ENCODE results near the gene BTNL3. TPM values are rescaled to one million over a fixed set of nuclear protein-coding genes. Genes with fewer than 3 reads are reported as not detected.

The BTNL3 gene
- total and polyA plus RNA-seq, 9 of the 15 experiments (the other 6 are each of a cell fraction or from before 2014, with no cell fraction given) = 0.03 to 0.44 (median 0.04) TPM; not detected in 4

DNA sequence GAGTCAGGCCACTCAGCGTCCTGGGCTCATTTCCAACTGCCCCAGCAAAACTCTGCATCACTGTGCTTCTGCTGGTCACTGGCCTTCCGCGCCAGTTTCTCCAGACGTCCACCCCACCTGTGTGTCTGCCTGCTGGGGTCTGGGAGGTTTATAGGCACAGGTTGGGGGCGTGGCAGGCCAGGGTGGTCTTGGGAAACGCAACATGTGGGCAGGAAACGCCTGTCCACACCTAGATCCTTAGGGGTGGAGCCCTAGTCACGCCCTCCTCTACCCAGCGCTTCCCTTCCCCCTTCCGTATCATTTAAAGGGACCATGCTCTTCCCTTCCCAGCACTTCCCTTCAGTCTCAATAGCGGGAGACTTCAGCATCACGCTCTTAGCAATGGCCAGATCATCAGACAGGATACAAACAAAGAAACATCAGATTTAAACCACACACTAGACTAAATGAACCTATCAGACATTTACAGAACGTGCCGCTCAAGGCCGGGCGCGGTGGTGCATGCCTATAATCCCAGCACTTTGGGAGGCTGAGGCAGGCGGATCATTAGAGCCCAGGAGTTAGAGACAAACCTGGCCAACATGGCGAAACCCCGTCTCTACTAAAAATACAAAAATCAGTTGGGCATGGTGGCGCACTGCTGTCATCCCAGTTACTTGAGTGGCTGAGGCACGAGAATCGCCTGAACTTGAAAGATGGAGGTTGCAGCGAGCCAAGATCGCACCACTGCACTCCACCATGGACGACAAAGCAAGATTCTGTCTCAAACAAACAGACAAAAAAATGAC is 39.6 kb downstream of the BTNL3 start:
- in situ Hi-C loops (cut with MboI) = no loop called here
- ATAC-seq (peak; percentile 93), FAIRE-seq (peak; percentile 98)
- TF ChIP-seq PHF20 (IDR thresholded peaks at IDR 0.05; ENCODE audit: partially characterized antibody) (no peak), ZNF778 (CRISPR knock-in tag; IDR thresholded peaks at IDR 0.05) (no peak), RBM25 (IDR thresholded peaks at IDR 0.05; ENCODE audit: low read depth, low read length, severe bottlenecking) (no peak), NR4A1 (CRISPR knock-in tag; IDR thresholded peaks at IDR 0.05) (no peak), NR4A1 (tag; IDR thresholded peaks at IDR 0.05) (no peak), CBFA2T3 (IDR thresholded peaks at IDR 0.05) (peak; percentile 40), RHOXF2B (CRISPR knock-in tag; conservative IDR thresholded peaks at IDR 0.05) (no peak), POLR2AphosphoS2 (IDR thresholded peaks at IDR 0.05; ENCODE audit: low read length) (peak; percentile 88; the same call in 1 of the 2 replicates), TAF1 (IDR thresholded peaks at IDR 0.05; ENCODE audit: control insufficient read depth, extremely low read depth, insufficient read depth, low read length, severe bottlenecking) (peak; percentile 89), HSF4 (CRISPR knock-in tag; IDR thresholded peaks at IDR 0.05; ENCODE audit: borderline replicate concordance) (no peak), ZNF586 (CRISPR knock-in tag; conservative IDR thresholded peaks at IDR 0.05) (no peak), CAMTA2 (CRISPR knock-in tag; conservative IDR thresholded peaks at IDR 0.05) (no peak), ZNF134 (CRISPR knock-in tag; conservative IDR thresholded peaks at IDR 0.05) (no peak)
- TF ChIP-seq, protein P1, sequence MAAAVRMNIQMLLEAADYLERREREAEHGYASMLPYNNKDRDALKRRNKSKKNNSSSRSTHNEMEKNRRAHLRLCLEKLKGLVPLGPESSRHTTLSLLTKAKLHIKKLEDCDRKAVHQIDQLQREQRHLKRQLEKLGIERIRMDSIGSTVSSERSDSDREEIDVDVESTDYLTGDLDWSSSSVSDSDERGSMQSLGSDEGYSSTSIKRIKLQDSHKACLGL (CRISPR knock-in tag; IDR thresholded peaks at IDR 0.05; ENCODE audit: borderline replicate concordance, poor library complexity, severe bottlenecking) = peak; percentile 4
- TF ChIP-seq, protein P2, sequence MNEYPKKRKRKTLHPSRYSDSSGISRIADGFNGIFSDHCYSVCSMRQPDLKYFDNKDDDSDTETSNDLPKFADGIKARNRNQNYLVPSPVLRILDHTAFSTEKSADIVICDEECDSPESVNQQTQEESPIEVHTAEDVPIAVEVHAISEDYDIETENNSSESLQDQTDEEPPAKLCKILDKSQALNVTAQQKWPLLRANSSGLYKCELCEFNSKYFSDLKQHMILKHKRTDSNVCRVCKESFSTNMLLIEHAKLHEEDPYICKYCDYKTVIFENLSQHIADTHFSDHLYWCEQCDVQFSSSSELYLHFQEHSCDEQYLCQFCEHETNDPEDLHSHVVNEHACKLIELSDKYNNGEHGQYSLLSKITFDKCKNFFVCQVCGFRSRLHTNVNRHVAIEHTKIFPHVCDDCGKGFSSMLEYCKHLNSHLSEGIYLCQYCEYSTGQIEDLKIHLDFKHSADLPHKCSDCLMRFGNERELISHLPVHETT (CRISPR knock-in tag; conservative IDR thresholded peaks at IDR 0.05 in 1 of 2, IDR thresholded peaks at IDR 0.05 in 1 of 2) = no peak
- TF ChIP-seq, protein P3, sequence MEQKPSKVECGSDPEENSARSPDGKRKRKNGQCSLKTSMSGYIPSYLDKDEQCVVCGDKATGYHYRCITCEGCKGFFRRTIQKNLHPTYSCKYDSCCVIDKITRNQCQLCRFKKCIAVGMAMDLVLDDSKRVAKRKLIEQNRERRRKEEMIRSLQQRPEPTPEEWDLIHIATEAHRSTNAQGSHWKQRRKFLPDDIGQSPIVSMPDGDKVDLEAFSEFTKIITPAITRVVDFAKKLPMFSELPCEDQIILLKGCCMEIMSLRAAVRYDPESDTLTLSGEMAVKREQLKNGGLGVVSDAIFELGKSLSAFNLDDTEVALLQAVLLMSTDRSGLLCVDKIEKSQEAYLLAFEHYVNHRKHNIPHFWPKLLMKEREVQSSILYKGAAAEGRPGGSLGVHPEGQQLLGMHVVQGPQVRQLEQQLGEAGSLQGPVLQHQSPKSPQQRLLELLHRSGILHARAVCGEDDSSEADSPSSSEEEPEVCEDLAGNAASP (IDR thresholded peaks at IDR 0.05) = no peak
- TF ChIP-seq, protein P4, sequence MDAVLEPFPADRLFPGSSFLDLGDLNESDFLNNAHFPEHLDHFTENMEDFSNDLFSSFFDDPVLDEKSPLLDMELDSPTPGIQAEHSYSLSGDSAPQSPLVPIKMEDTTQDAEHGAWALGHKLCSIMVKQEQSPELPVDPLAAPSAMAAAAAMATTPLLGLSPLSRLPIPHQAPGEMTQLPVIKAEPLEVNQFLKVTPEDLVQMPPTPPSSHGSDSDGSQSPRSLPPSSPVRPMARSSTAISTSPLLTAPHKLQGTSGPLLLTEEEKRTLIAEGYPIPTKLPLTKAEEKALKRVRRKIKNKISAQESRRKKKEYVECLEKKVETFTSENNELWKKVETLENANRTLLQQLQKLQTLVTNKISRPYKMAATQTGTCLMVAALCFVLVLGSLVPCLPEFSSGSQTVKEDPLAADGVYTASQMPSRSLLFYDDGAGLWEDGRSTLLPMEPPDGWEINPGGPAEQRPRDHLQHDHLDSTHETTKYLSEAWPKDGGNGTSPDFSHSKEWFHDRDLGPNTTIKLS (IDR thresholded peaks at IDR 0.05; ENCODE audit: borderline replicate concordance, low read depth) = peak; percentile 82; the same call in 1 of the 2 replicates

More for the DNA sequence above, 39.6 kb downstream of the BTNL3 start:
- 13% methylated on average over 26 of the region's 26 CpGs for WGBS (ENCODE audit: insufficient coverage, low coverage, missing lambda C conversion rate)
- peak overlapping the region; percentile 89 for H3K4me2 ChIP-seq (ENCODE audit: insufficient read depth, low read length)
- peaks cover 8 to 9% of the 10 kb centered on the region in 2 experiments; a peak in 4 of 5 replicates for H3K4me1 ChIP-seq (replicated peaks in 1 of 2; ENCODE audit: control insufficient read depth in 2 of 2, insufficient read depth in 2 of 2, low read length in 2 of 2)
- peak overlapping the region; percentile 92 for H2AFZ ChIP-seq (ENCODE audit: low read depth, low read length)
- peak; percentile 80 to 97 (median 84) for DNase-seq (ENCODE audit: extremely low read depth in 1 of 4, low spot score in 3 of 4)
- ChIA-PET POLR2A (interaction anchor here (0.6 to 1.7 kb wide), 9 partner anchors 9 to 179 kb away, joined by 3 to 10 read pairs (median 4); partner anchors contain the start of gene BTNL9), CTCF (ENCODE audit: low intra/inter-chr PET ratio) (no interaction called here)
- H3K9ac ChIP-seq (ENCODE audit: insufficient read depth in 1 of 2, low read depth in 2 of 2, low read length in 2 of 2) = peak overlapping the region; percentile 78 to 87
- no peaks in the 10 kb centered on the region for H3K36me3 ChIP-seq (ENCODE audit: control insufficient read depth, insufficient read depth, low read length)
- H3K9me3 ChIP-seq (replicated peaks; ENCODE audit: control insufficient read depth, insufficient read depth, low read depth, low read length) = no peaks in the 10 kb centered on the region
- H3K27ac ChIP-seq (ENCODE audit: extremely low read depth, low read depth, low read length) = peak overlapping the region; percentile 84
- H4K20me1 ChIP-seq (replicated peaks; ENCODE audit: control insufficient read depth, insufficient read depth, low read length) = no peaks in the 10 kb centered on the region
- H3K79me2 ChIP-seq (ENCODE audit: control insufficient read depth, insufficient read depth, low read length) = peaks cover 22% of the 10 kb centered on the region
- peak overlapping the region; percentile 48 for H3K4me3 ChIP-seq
- intact Hi-C loops (cut with micrococcal nuclease) = loop anchor here (2.0 to 10.0 kb wide), 3 partner anchors 25 to 223 kb away; partner anchors contain the start of gene MGAT1
- H3K27me3 ChIP-seq (ENCODE audit: control insufficient read depth in 2 of 2, insufficient read depth in 2 of 2, low read length in 2 of 2) = no peaks in the 10 kb centered on the region
- BruUV-seq (replicated peaks) = TSS peak; percentile 84
- no peaks in the 10 kb centered on the region for H3K9me1 ChIP-seq (ENCODE audit: control insufficient read depth, insufficient read depth, low read length)
